Transverse colon (tissue), 4 donors: Measurements from ENCODE around the gene C19orf25.

Source experiments
- CTCF ChIP-seq, 5 experiments: fragments of 200-600 bp in 3 of 5; fragments of 450-650 bp in 2 of 5; sonication (generic) in 3 of 5; IDR thresholded peaks; 1 replicate in 2 of 5; 2 replicates in 3 of 5; pipeline ENCODE4 v1.5.1; 2016 to 2017; ENCODE audit warnings: antibody characterized with exemption in 5 of 5, inconsistent platforms in 3 of 5, mild to moderate bottlenecking in 2 of 5, moderate library complexity in 1 of 5
- EP300 ChIP-seq: sonication (generic); formaldehyde crosslinking; IDR thresholded peaks from one replicate; pipeline ENCODE4 v1.6.1; 2017; ENCODE audit warnings: antibody characterized with exemption, low read depth
- POLR2A ChIP-seq: fragments of 450-650 bp; IDR thresholded peaks from one replicate; pipeline ENCODE4 v1.6.1; 2016; ENCODE audit warnings: antibody characterized with exemption, mild to moderate bottlenecking, moderate library complexity
- POLR2AphosphoS5 ChIP-seq, 3 donors: sonication (generic); formaldehyde crosslinking; IDR thresholded peaks; one replicate each; pipeline ENCODE4 v1.6.1; 2016; ENCODE audit warnings: antibody characterized with exemption in 3 of 3

GRCh38 chr19:1491114-1491848, 12.3 kb upstream of the C19orf25 start, which contains the start of gene REEP6:
- no peak for TF ChIP-seq CTCF (IDR thresholded peaks at IDR 0.05)
- TF ChIP-seq POLR2A: peak; percentile 15
- no peak for TF ChIP-seq POLR2AphosphoS5 (IDR thresholded peaks at IDR 0.05)
- TF ChIP-seq EP300: no peak
